Measurements from ENCODE around the gene TRIM72. TPM values are rescaled to one million over a fixed set of nuclear protein-coding genes. Genes with fewer than 3 reads are reported as not detected.

The TRIM72 gene
- total RNA-seq, 1 experiment from 2014 or later: 1.8 TPM

- no peaks in the 10 kb centered on the region for H3K9me3 Mint-ChIP-seq
- no peak overlapping the region; the same call in 1 of the 2 replicates for H3K27ac Mint-ChIP-seq
- TF ChIP-seq ZNF263 (CRISPR knock-in tag; IDR thresholded peaks at IDR 0.05; ENCODE audit: low read depth) (peak; percentile 90), ZNF532 (CRISPR knock-in tag; IDR thresholded peaks at IDR 0.05; ENCODE audit: borderline replicate concordance) (no peak)
- ChIA-PET POLR2A (interaction anchor here (0.5 to 2.8 kb wide), 11 partner anchors 13 to 526 kb away, joined by 4 to 11 read pairs (median 6); partner anchors contain the start of genes FUS, KAT8 and TRIM72), CTCF (interaction anchor here (0.7 to 4.1 kb wide), 11 partner anchors 9 to 247 kb away, joined by 3 to 31 read pairs (median 6); partner anchors contain the start of genes HSD3B7, KAT8, PYDC1 and TRIM72)
- H3K36me3 Mint-ChIP-seq: peaks cover 13% of the 10 kb centered on the region
- H3K4me3 Mint-ChIP-seq: peak overlapping the region; percentile 83
- H3K4me1 Mint-ChIP-seq: peaks cover 23% of the 10 kb centered on the region
- ATAC-seq (no peak), DNase-seq (ENCODE audit: low spot score) (no peak)
- peaks cover 20% of the 10 kb centered on the region for H3K27me3 Mint-ChIP-seq (ENCODE audit: low read depth)
Observed at GRCh38 chr16:31200821-31201568, 12.9 kb upstream of the TRIM72 start.

GRCh38 chr16:31201582-31202413 is 12.1 kb upstream of the TRIM72 start:
- CTCF ChIA-PET: interaction anchor here (0.6 to 4.1 kb wide), 22 partner anchors 8 to 258 kb away, joined by 3 to 31 read pairs (median 5); partner anchors contain the start of genes HSD3B7, KAT8, PYDC1 and TRIM72
- peak; percentile 62 for ATAC-seq
- Mint-ChIP-seq H3K27me3 (ENCODE audit: low read depth) (peaks cover 26% of the 10 kb centered on the region), H3K27ac (no peak overlapping the region; the same call in 1 of the 2 replicates), H3K4me1 (peaks cover 23% of the 10 kb centered on the region), H3K36me3 (peaks cover 7% of the 10 kb centered on the region; the same call in 1 of the 2 replicates), H3K4me3 (peak overlapping the region; percentile 83), H3K9me3 (no peaks in the 10 kb centered on the region)
- POLR2A ChIA-PET: interaction anchor here (0.5 to 2.8 kb wide), 13 partner anchors 9 to 258 kb away, joined by 3 to 7 read pairs (median 6); partner anchors contain the start of genes FUS, KAT8 and TRIM72
- peak; percentile 54 for DNase-seq (ENCODE audit: low spot score)
- TF ChIP-seq ARID4B (CRISPR knock-in tag; IDR thresholded peaks at IDR 0.05; ENCODE audit: borderline replicate concordance): no peak
- TF ChIP-seq ESRRA (CRISPR knock-in tag; IDR thresholded peaks at IDR 0.05; ENCODE audit: borderline replicate concordance): peak; percentile 22; the same call in 1 of the 2 replicates
- TF ChIP-seq ZNF416 (CRISPR knock-in tag; IDR thresholded peaks at IDR 0.05): peak; percentile 69; the same call in 1 of the 2 replicates
- TF ChIP-seq CREB1 (CRISPR knock-in tag; IDR thresholded peaks at IDR 0.05): peak; percentile 43; the same call in 1 of the 2 replicates
- TF ChIP-seq NR3C1 (CRISPR knock-in tag; conservative IDR thresholded peaks at IDR 0.05; ENCODE audit: low read depth): no peak
- peak; percentile 48; the same call in 1 of the 2 replicates for TF ChIP-seq TEAD1 (CRISPR knock-in tag; IDR thresholded peaks at IDR 0.05)
- TF ChIP-seq EMX1 (CRISPR knock-in tag; IDR thresholded peaks at IDR 0.05): peak; percentile 77; the same call in 1 of the 2 replicates
- 0 out of 2 replicates have a peak, but pooled peaks have one; percentile 2 for TF ChIP-seq PRRX2 (CRISPR knock-in tag; IDR thresholded peaks at IDR 0.05)
- no peak for TF ChIP-seq ELF4 (CRISPR knock-in tag; IDR thresholded peaks at IDR 0.05; ENCODE audit: low read depth)
- 0 out of 2 replicates have a peak, but pooled peaks have one; percentile 51 for TF ChIP-seq NFATC4 (CRISPR knock-in tag; IDR thresholded peaks at IDR 0.05)
- TF ChIP-seq IRF1 (CRISPR knock-in tag; IDR thresholded peaks at IDR 0.05): no peak
- 0 out of 2 replicates have a peak, but pooled peaks have one; percentile 7 for TF ChIP-seq ERG (CRISPR knock-in tag; IDR thresholded peaks at IDR 0.05)
- no peak for TF ChIP-seq NR1H2 (CRISPR knock-in tag; IDR thresholded peaks at IDR 0.05)
- no peak for TF ChIP-seq ZNF512 (CRISPR knock-in tag; IDR thresholded peaks at IDR 0.05; ENCODE audit: borderline replicate concordance)
- no peak for TF ChIP-seq USF1 (CRISPR knock-in tag; IDR thresholded peaks at IDR 0.05)
